Stimulated activated CD8-positive, alpha-beta memory T cell treated with anti-CD3 and anti-CD28 coated beads, Interleukin-15, amount 100 ng/mL, for 4 hours (primary cell): Measurements from ENCODE around the gene ACVR1B.

Experiments used
- DNase-seq, 2 donors: peaks; one replicate each; pipeline ENCODE4 v3.0.0-alpha.2; 2020; ENCODE audit warnings: low read depth in 2 of 2

The ACVR1B gene

DNA sequence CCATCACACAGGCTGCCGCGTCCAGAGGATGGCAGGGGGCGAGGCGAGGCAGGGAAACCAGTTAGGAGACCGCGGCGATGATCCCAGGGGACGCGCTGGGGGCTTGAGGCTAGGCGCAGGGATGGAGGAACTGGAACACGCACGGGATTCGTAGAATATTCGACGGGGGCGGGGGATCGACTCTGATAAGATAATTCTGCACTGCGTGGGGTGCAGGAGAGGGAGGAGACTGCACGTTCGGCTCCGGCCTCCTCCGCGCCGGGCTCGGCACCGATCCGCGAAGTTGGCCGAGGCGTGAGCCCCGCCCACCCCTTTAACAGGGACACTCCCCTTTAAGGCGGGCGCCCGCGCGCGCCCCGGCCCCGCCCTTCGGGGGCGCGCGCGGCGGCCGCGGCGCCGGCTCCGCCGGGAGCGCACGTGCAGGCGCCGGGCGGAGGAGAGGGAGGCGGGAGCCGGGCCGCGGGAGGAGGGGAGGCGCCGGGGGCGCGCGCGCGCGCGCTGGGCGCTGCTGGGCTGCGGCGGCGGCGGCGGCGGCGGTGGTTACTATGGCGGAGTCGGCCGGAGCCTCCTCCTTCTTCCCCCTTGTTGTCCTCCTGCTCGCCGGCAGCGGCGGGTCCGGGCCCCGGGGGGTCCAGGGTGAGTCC lies at the start of gene ACVR1B:
Gene ACVR1B, plus strand, starts transcription at position 501 of the 644 bp plus-strand sequence. Its CDS starts 45 bp downstream, at position 546.
- DNase-seq: peak; percentile 84 to 86

DNA sequence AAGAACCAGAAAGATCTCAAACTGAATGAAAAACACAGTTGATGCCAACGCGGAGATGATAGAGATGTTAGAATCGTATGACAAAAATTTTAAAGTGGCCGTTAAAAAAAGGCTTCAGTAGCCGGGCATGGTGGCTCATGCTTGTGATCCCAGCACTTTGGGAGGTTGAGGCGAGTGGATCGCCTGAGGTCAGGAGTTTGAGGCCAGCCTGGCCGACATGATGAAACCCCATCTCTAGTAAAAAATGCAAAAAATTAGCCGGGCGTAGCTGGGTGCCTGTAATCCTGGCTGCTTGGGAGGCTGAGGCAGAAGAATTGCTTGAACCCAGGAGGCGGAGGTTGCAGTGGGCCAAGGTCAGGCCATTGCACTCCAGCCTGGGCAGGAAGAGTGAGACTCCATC lies 49.6 kb upstream of the ACVR1B start:
- no peak for DNase-seq

DNA sequence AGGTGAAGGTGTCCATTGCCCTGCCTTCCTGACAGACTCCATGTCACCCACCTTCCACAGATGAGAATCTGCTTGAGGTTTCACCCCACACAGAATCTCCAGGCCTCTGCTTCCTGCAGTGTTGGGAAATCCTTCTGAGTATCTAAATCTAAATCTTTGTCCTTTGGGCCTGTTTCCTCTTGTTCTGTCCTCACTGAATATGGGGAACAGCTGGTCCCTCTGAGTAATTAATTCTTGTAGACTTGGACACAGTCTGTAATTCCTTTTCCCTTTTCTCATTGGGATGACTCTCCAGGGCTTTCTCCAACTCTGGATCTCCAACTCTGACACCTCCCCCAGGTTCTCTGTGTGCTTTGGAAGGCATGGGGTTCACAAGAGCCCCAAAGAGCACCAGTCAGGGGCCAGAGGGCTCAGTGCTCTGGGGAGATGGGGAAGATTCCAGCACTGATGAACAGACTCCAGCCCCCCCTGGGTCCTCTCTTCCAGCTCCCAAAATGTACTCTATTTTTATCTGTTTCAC lies 46.5 kb upstream of the ACVR1B start:
- DNase-seq: no peak

DNA sequence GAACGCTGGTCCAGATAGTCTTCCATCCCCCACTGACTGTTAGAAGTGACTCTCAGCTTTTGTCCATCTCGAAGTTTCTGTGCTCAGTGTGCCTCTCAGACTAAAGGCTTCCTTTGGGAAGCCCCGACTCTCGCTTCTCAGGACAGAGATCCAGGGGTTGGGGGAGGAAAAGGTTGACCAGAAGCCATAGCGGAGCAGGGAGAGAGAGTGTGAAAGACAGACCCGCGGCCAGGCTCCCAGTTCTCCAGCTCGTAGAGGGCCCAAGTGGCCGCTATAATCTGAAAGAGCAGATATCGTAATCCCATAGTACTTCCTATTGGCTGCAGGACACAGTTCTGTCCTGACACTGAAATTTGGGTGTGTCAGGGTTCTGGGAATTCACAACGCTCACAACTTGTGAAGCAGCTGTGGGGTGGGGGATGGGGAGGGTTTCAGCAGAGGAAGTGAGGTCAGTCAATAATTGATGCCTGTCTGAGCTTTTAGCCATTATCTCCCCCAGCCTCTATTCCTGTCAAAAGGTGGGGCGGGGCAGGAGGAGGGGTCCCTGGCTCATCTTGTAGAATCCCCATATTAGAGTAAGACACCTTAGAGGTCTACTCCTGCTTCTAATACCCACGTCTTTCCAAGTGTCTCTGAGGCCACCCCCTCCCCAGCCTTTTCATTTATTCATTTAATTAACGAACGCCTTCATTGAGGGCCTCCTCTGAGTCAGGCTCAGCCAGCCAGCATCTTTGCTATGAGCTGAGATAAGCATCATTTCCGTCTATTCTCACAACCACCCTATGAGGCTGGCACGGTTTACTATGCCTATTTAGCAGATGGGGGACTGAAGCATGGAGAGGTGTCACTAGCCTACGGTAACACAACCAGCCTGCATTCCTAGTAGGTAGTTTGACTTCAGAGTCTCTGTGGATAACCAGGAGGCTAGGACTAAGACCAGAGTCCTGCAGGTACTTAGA lies 45.7 kb upstream of the ACVR1B start:
- no peak for DNase-seq

DNA sequence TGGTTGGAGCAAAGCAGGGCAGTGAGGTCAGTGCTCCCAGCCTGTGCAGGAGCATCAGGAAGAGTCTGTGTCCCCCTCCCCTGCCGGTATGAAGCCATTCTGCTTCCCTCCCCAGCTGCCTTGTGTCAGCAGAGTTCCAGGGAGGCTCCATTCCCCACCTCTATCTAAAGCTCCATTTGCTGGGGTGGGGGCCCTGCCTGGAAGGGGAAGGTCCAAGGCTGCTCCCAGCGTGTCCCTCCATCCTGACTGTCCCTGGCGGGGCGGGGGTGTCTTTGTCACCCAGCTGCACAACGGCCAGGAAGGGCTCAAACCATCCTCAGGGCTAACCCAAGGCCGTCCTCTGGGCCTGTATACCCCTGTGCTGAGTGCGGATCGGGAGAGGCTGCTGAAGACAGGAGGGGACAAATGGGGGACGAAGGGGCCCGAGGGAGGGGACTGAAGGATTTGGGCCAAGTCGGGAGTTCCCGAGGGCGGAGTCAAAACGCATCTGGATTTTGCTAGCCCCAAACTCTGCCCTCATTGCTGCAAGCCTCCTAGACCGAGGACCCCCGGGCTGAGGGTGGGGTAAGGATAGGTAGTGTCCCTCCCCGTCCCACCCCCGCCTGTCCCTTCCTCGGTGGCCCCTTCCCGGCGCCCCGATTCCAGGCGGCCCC lies 44.9 kb upstream of the ACVR1B start:
- no peak for DNase-seq

DNA sequence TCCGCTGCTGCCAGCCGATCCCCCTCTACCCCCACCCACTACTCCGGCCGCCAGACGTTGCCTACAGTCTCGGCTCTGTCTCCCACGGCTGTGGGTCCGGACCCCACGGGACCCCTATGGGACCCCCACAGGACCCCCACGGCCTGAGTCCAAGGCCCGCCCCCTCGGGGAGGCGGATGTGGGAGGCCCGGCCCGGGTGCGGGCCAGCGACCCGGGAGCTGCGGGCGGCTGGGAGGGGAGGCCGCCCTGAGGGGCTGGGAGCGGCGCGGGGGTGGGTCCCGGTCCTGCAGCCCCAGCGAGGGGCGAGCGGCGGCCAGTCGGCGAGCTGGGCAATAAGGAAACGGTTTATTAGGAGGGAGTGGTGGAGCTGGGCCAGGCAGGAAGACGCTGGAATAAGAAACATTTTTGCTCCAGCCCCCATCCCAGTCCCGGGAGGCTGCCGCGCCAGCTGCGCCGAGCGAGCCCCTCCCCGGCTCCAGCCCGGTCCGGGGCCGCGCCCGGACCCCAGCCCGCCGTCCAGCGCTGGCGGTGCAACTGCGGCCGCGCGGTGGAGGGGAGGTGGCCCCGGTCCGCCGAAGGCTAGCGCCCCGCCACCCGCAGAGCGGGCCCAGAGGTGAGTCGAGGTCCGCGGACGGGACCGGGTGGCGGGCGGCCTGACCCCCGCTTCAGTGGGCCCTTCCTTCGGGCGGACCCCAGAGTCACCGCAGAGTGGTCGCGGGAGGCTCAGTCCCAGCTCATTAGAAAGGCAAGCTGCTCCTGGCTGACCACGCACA lies 44.2 kb upstream of the ACVR1B start, which contains the start of gene ACVRL1:
Gene ACVRL1, plus strand, starts transcription at position 422 of the 773 bp plus-strand sequence. CDS start 4,971 bp downstream, outside the sequence.
- DNase-seq: no peak

DNA sequence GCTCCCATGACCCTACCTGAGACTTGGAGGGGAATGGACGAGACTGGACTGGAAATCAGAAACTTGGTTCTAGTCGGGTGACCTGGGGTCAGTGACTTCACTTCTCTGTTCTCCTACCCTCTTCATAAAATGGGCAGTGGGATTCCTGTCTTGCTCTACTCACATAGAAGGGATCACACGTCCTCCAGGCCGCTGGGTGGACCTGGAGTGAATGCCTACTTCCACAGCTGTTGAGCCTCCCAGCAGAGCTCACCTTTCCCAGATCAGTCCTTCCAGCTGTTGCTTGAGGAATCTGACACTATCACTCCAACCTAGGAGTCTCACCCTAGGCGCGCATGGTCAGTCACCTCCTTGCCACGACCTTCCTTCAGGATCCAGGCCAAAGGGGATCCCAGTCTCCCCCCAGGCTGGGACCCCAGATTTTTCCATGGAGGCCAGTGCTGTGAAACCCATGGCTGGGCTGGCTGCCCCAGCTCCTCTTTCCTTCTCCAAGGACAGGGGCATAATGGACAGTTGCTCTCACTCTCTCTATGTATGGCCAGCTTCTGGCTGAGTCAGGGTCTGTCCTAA lies 43.6 kb upstream of the ACVR1B start:
- no peak for DNase-seq

DNA sequence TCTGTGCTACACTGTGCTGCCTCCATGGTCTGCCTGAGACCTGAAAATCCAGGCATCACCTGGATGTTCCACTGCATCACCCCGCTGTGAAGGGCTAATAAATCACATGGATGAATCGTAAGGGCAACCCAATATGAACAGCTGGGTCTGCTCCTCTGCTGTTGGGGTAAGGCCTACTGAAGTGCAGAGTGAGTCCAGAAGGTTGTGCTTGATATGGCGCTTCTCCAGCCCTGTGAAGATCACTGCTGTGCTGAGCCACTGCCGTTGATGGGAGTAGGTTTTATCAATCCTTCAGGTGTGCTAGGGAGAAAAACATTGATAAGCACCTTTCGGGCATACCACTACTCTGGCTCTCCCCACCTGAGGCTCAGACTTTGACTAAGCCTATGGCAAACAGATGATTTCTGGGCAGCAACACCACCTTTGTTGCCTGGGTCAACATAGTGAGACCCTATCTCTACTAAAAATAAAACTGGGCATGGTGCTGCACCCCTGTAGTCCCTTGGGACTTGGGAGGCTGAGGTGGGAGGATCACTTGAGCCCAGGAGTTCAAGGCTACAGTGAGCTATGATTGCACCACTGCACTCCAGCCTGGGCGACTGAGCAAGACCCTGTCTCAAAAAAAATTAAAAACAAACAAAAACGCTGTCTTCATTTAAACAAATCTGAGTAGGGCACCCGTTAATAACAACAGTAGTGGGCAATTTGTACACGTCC lies 42.5 kb upstream of the ACVR1B start:
- no peak for DNase-seq

DNA sequence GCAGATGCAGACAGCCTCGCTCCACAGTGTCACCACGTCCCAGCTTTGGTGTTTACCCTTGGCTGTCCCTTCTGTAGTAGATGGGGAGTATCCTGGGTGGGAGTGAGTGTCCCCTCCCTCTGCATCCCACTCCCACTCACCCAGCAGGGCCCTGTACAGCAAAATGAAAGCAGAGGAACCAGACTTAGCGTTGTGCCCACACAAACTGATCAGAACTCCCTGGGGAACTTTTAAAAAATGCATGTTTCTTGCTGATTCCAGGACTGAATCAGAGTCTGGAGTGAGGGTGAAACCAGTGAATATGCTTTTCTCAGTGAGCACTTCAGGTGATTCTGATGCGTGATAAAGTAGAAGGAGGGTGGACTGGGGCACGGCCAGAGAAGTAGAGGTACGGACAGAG lies 41.3 kb upstream of the ACVR1B start:
- DNase-seq: no peak

DNA sequence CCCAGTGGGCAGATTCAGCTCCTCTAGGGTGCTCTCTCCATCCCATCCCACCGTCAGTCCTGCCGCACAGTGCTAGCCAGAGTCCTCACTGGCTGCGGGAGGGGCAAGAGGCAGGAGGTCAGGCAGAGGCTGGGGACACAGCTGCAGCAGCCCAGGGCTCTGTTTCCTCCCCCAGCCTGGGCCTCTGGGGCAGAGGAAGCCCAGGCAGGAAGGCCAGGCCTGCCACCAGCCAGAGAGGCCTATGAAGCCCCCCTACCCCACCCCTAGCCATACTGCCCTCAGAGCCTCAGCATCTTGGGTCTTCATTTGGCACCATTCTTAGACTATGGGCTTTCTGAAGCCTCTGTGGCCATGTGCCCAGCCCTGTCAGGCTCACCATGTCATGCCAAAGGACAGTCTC lies 40.8 kb upstream of the ACVR1B start:
- no peak for DNase-seq

DNA sequence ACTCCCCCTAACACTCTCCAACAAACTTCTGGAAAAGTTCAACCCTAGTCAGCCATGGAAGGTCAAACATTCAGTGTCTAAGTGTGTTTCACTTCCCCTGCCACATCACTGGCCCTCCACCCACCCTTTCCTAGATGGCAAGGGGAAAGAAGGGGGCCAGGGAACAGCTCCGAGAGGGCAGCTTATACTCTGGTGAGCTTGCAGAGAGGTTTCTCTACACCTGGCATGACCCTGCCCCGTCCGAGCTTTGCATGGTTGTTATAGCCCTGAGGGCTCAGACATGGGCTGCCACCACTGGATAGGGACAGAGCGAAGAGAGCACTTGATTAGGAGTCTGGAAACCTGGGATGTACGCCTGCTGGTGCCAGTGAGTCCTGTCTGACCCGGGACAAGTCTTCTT lies 40.2 kb upstream of the ACVR1B start:
- no peak for DNase-seq

DNA sequence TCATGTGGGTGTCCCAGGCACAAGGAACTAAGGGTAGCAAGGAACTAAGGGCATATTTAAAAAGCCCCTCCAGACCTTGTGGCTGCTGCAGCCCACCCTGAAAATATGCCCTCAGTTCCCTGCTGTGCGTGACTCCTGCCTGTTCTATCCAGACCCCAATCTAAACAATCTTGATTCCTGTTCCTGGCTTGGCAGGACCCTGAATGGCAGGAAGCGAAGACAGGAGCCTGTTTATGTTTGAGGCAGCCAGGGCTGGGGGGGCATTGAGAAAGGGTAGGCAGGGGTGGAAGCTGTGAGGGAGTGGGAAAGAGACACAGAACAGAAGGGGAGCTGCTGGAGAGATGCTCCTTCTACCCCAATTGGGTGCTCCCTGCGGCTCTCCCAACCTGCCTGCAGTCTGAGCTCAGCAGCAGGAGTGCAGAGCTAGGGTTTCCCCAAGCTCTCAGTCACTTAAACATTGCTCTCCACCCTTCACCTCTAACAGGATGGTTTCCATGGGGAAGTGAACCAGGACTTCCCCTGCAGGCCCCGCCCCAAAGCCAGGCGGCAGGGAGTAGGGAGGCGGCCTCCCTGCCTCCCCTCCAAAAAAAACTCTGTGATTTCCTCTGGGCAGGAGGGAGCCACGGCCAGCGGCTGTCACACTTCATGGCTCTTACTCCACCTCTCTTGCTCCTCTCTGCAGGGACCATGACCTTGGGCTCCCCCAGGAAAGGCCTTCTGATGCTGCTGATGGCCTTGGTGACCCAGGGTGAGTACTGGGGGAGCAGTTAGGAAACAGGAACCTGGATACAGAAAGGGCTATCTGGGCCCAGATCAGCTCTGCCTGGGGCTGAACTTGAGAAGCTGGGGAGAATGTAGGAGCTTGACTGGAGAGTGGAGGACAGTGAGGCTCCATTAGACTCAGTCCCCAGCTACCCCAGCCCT lies 39.4 kb upstream of the ACVR1B start:
- DNase-seq: no peak

DNA sequence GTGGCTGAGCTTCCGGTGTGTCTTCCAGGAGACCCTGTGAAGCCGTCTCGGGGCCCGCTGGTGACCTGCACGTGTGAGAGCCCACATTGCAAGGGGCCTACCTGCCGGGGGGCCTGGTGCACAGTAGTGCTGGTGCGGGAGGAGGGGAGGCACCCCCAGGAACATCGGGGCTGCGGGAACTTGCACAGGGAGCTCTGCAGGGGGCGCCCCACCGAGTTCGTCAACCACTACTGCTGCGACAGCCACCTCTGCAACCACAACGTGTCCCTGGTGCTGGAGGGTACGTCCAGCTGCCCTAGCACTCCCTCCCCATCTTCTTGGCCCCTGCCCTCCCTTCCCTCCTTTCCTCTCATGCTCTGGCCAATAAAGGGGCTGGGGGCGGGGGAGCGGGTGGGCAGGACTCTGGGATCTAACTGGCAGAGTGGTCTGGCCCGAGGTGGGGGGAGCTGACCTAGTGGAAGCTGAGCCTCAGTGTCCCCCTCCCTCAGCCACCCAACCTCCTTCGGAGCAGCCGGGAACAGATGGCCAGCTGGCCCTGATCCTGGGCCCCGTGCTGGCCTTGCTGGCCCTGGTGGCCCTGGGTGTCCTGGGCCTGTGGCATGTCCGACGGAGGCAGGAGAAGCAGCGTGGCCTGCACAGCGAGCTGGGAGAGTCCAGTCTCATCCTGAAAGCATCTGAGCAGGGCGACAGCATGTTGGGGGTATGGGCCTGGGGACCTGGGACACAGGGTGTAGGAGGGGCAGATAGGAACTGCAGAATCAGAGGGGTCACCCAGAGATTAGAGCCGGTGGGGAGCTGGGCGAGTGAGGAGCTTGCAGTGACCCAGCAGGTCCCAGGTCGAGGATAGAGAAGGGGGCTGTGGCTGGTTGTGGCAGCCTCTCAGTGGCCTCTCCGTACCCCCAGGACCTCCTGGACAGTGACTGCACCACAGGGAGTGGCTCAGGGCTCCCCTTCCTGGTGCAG lies 38.1 kb upstream of the ACVR1B start:
- no peak for DNase-seq

DNA sequence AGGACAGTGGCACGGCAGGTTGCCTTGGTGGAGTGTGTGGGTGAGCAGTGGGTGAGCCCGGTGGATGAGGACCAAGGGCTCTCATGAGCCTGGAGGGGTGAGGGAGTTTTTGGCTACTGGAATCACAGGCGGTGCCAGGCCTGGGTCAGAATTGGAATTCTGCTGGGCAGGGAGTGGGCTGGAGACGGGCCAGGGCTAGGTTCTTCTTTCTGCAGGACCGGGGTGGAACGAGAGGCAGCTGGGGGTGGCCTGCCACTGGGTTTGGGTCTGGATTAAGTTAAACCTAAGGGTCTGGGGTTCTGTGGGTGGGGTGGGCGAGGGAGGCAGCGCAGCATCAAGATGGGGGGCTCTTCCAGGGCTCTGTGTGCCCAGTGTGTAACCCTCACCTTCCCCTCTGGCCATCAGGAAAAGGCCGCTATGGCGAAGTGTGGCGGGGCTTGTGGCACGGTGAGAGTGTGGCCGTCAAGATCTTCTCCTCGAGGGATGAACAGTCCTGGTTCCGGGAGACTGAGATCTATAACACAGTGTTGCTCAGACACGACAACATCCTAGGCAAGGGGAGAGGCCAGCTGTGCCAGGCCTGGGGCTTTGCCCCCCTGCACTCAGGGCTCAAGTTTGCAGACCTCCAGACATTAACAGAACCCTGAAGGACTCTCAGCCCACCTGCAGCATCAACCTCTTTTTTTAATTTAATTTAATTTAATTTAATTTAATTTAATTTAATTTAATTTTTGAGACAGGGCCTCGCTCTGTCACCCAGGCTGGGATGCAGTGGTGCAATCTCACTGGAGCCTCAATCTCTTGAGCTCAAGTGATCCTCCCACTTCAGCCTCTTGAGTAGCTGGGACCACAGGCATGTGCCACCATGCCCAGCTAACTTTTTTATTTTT lies 37.2 kb upstream of the ACVR1B start:
- no peak for DNase-seq

DNA sequence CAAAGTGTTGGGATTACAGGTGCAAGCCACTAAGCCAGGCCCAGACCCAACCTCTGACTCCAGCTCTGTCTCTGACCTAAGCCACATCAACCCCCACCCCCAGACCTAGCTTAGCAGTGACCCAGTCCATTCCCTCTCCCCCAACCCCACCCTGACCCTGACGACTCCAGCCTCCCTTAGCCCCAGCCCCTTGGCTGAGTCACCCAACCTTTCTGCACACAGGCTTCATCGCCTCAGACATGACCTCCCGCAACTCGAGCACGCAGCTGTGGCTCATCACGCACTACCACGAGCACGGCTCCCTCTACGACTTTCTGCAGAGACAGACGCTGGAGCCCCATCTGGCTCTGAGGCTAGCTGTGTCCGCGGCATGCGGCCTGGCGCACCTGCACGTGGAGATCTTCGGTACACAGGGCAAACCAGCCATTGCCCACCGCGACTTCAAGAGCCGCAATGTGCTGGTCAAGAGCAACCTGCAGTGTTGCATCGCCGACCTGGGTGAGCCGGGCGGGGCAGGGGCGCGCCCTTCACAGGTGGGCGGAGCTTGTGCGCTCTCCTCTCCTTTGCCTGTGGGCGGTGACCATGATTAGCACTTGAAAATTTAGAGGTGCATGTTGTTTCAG lies 36.4 kb upstream of the ACVR1B start:
- DNase-seq: no peak

DNA sequence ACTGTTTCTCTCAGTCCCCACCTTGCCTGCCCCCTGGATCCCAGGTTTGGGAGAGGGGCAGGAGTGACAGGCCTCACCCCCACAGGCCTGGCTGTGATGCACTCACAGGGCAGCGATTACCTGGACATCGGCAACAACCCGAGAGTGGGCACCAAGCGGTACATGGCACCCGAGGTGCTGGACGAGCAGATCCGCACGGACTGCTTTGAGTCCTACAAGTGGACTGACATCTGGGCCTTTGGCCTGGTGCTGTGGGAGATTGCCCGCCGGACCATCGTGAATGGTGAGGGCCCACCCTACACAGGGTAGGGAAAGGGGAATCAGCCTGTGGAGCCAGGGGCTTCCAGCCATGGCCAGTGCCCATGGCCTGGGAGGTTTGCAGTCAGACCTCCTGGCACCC lies 35.5 kb upstream of the ACVR1B start:
- DNase-seq: no peak
